H1 (cell line): ENCODE data around the gene FIZ1. TPM values are rescaled to one million over a fixed set of nuclear protein-coding genes. Genes with fewer than 3 reads are reported as not detected.

ENCODE experiments used
- CTCF ChIA-PET: fragments of 300-600 bp; sonication (Branson Sonifier 250); formaldehyde crosslinking; loops from one replicate; lab custom pipeline; 2021; ENCODE audit not compliant: partially characterized antibody; lab: Charles Lee
- POLR2A ChIA-PET: fragments of 300-600 bp; sonication (Branson Sonifier 250); formaldehyde crosslinking; loops from one replicate; lab custom pipeline; 2021; ENCODE audit warnings: inconsistent platforms; ENCODE audit not compliant: partially characterized antibody; lab: Charles Lee
- DNase-seq, 2 experiments: peaks; one replicate each; pipeline versions ENCODE4 v3.0.0 to v3.0.0-alpha.2; 2010 to 2022; ENCODE audit warnings: low spot score in 2 of 2, low read depth in 1 of 2, mixed read lengths in 1 of 2
- FAIRE-seq: peaks from 2 replicates; lab custom pipeline; 2011; peaks lifted over from hg19 to GRCh38; lab: Jason Lieb, UNC
- H2AFZ ChIP-seq: 2 replicates; pipeline ENCODE4 v1.8.1; 2012; ENCODE audit warnings: low read length, inconsistent platforms
- H2AK5ac ChIP-seq: 2 replicates; pipeline ENCODE4 v1.6.1; 2013; ENCODE audit warnings: low read depth, low read length
- H2BK120ac ChIP-seq: replicated peaks from 2 replicates; pipeline ENCODE3; 2013; ENCODE audit warnings: low read depth, low read length, inconsistent platforms
- H2BK12ac ChIP-seq: 2 replicates; pipeline ENCODE4 v1.6.1; 2013; ENCODE audit warnings: low read depth, low read length
- H2BK15ac ChIP-seq: 2 replicates; pipeline ENCODE4 v1.6.1; 2013; ENCODE audit warnings: low read length
- H2BK20ac ChIP-seq: 2 replicates; pipeline ENCODE4 v1.6.1; 2013; ENCODE audit warnings: low read length
- H2BK5ac ChIP-seq: 2 replicates; pipeline ENCODE4 v1.6.1; 2013; ENCODE audit warnings: low read depth, low read length
- H3K14ac ChIP-seq: 2 replicates; pipeline ENCODE4 v1.6.1; 2013; ENCODE audit warnings: inconsistent platforms; ENCODE audit not compliant: insufficient read length
- H3K18ac ChIP-seq: 2 replicates; pipeline ENCODE4 v1.6.1; 2013; ENCODE audit warnings: low read length; ENCODE audit errors: extremely low read depth
- H3K23ac ChIP-seq: 2 replicates; pipeline ENCODE4 v1.6.1; 2013; ENCODE audit warnings: inconsistent platforms; ENCODE audit not compliant: insufficient read length
- H3K23me2 ChIP-seq: 2 replicates; pipeline ENCODE4 v1.6.1; 2013; ENCODE audit warnings: low read depth, low read length
- H3K27ac ChIP-seq: 2 replicates; pipeline ENCODE4 v1.6.1; 2011; ENCODE audit warnings: low read depth, low read length, inconsistent platforms
- H3K27me3 ChIP-seq, 4 experiments: replicated peaks in 1 of 4; 1 replicate in 1 of 4; 2 replicates in 3 of 4; pipeline versions ENCODE4 v1.6.1 to v1.8.1; 2011 to 2013; ENCODE audit warnings: low read length in 3 of 4, mild to moderate bottlenecking in 3 of 4, inconsistent platforms in 2 of 4, mixed read lengths in 2 of 4, moderate library complexity in 1 of 4; ENCODE audit not compliant: control insufficient read depth in 3 of 4, insufficient read depth in 3 of 4; ENCODE audit errors: extremely low read depth in 1 of 4
- H3K36me3 ChIP-seq, 4 experiments: 2 replicates each; pipeline versions ENCODE4 v1.6.1 to v1.8.1; 2011 to 2013; ENCODE audit warnings: mild to moderate bottlenecking in 4 of 4, low read length in 3 of 4, moderate library complexity in 2 of 4, control low read depth in 1 of 4, inconsistent platforms in 1 of 4; ENCODE audit not compliant: insufficient read depth in 4 of 4, control insufficient read depth in 2 of 4
- H3K4ac ChIP-seq: replicated peaks from 2 replicates; pipeline ENCODE3; 2013; ENCODE audit warnings: low read length, low read depth, mixed read lengths, inconsistent platforms; ENCODE audit not compliant: insufficient read length
- H3K4me1 ChIP-seq, 4 experiments: replicated peaks in 1 of 4; 1 replicate in 1 of 4; 2 replicates in 3 of 4; pipeline versions ENCODE4 v1.6.1 to v1.8.1; 2011 to 2013; ENCODE audit warnings: low read length in 3 of 4, inconsistent platforms in 2 of 4, mixed read lengths in 1 of 4; ENCODE audit not compliant: insufficient read depth in 4 of 4, control insufficient read depth in 3 of 4
- H3K4me2 ChIP-seq, 2 experiments: 2 replicates each; pipeline versions ENCODE4 v1.6.1 to v1.8.1; 2011 to 2013; ENCODE audit warnings: low read depth in 2 of 2, low read length in 2 of 2, control low read depth in 1 of 2, inconsistent platforms in 1 of 2, mild to moderate bottlenecking in 1 of 2; ENCODE audit not compliant: insufficient read depth in 1 of 2
- H3K4me3 ChIP-seq, 4 experiments: fragments of 200-600, 300-600 bp in 1 of 4; sonication (generic), shearing (Covaris generic), sonication (Bioruptor Twin) in 1 of 4; 2 replicates each; pipeline versions ENCODE4 v1.5.1 to v1.8.1; 2011 to 2016; ENCODE audit warnings: low read length in 4 of 4, low read depth in 3 of 4, control low read depth in 2 of 4, inconsistent platforms in 2 of 4, mild to moderate bottlenecking in 2 of 4, mixed read lengths in 1 of 4, moderate library complexity in 1 of 4; ENCODE audit not compliant: insufficient read depth in 2 of 4; ENCODE audit errors: extremely low read depth in 1 of 4
- H3K56ac ChIP-seq: replicated peaks from 2 replicates; pipeline ENCODE3; 2013; ENCODE audit warnings: low read depth, mild to moderate bottlenecking, mixed read lengths, low read length, inconsistent platforms; ENCODE audit not compliant: insufficient read length
- H3K79me1 ChIP-seq: 2 replicates; pipeline ENCODE4 v1.6.1; 2013; ENCODE audit warnings: low read depth, low read length, control low read depth
- H3K79me2 ChIP-seq, 2 experiments: 2 replicates each; pipeline versions ENCODE4 v1.6.1 to v1.8.1; 2012 to 2013; ENCODE audit warnings: low read length in 2 of 2, mild to moderate bottlenecking in 2 of 2, inconsistent platforms in 1 of 2; ENCODE audit not compliant: insufficient read depth in 2 of 2, control insufficient read depth in 1 of 2
- H3K9ac ChIP-seq, 4 experiments: replicated peaks in 1 of 4; 1 replicate in 1 of 4; 2 replicates in 3 of 4; pipeline versions ENCODE4 v1.6.1 to v1.8.1; 2011 to 2013; ENCODE audit warnings: low read depth in 3 of 4, low read length in 3 of 4, control low read depth in 2 of 4, mild to moderate bottlenecking in 2 of 4, moderate library complexity in 2 of 4, inconsistent platforms in 1 of 4; ENCODE audit errors: extremely low read depth in 1 of 4
- H3K9me3 ChIP-seq, 2 experiments: 2 replicates each; pipeline versions ENCODE4 v1.6.1 to v1.8.1; 2012 to 2013; ENCODE audit warnings: mild to moderate bottlenecking in 2 of 2, moderate library complexity in 2 of 2, control low read depth in 1 of 2, inconsistent platforms in 1 of 2, low read depth in 1 of 2, low read length in 1 of 2, mixed read lengths in 1 of 2; ENCODE audit not compliant: insufficient read depth in 2 of 2
- H4K20me1 ChIP-seq, 2 experiments: replicated peaks in 1 of 2; 2 replicates each; pipeline versions ENCODE3 to v1.8.1; 2011 to 2013; ENCODE audit warnings: inconsistent platforms in 2 of 2, low read length in 2 of 2, mild to moderate bottlenecking in 1 of 2; ENCODE audit not compliant: insufficient read depth in 2 of 2, control insufficient read depth in 1 of 2
- H4K5ac ChIP-seq: 2 replicates; pipeline ENCODE4 v1.6.1; 2013; ENCODE audit warnings: low read length, low read depth, mixed read lengths, inconsistent platforms; ENCODE audit not compliant: insufficient read length
- H4K8ac ChIP-seq: 2 replicates; pipeline ENCODE4 v1.8.0; 2013; ENCODE audit warnings: mild to moderate bottlenecking, moderate library complexity, low read length, inconsistent platforms; ENCODE audit not compliant: insufficient read depth; ENCODE audit errors: extremely low read depth
- H4K91ac ChIP-seq: replicated peaks from 2 replicates; pipeline ENCODE3; 2013; ENCODE audit warnings: low read length, mixed read lengths, inconsistent platforms; ENCODE audit not compliant: insufficient read length
- EZH2 ChIP-seq: fragments of 200-600 bp; sonication (generic); IDR thresholded peaks from 2 replicates; pipeline ENCODE4 v1.7.1; 2012; ENCODE audit warnings: low read depth, mild to moderate bottlenecking, moderate library complexity, low read length, inconsistent platforms; ENCODE audit not compliant: severe bottlenecking
- SUZ12 ChIP-seq: fragments of 200-600 bp; sonication (generic); IDR thresholded peaks from 2 replicates; pipeline ENCODE4 v1.6.1; 2012; ENCODE audit warnings: mild to moderate bottlenecking, inconsistent platforms, low read length, moderate library complexity, mixed read lengths
- WGBS, 2 experiments: shearing (Covaris generic) in 1 of 2; methylation state at CpG; one replicate each; pipeline versions ENCODE4 v1.1.6 to v1.1.7; 2013 to 2015; ENCODE audit warnings: low lambda C conversion rate in 2 of 2, mixed read lengths in 2 of 2, inconsistent platforms in 1 of 2, low coverage in 1 of 2, missing lambda C conversion rate in 1 of 2; ENCODE audit not compliant: insufficient replicate concordance in 2 of 2, insufficient coverage in 1 of 2, insufficient read length in 1 of 2; ENCODE audit errors: extremely low coverage in 1 of 2, missing lambda C conversion rate in 1 of 2; 5-methylcytosine and 5-hydroxymethylcytosine counted together
- polyA plus RNA-seq, 7 experiments: library from polyadenylated mRNA; depleted of rRNA in 3 of 7; stranded (reverse) in 5 of 7; unstranded in 2 of 7; fragments of >200 nt in 5 of 7; fragments of 200-250 nt in 2 of 7; gene quantifications; 1 replicate in 5 of 7; 2 replicates in 1 of 7; 4 replicates in 1 of 7; pipeline versions ENCODE4 v1.2.1 to v1.2.3, GENCODE V29; 2011 to 2013; ENCODE audit warnings: missing spikeins in 2 of 7, mixed read lengths in 2 of 7
- total RNA-seq: library from RNA; stranded (reverse); fragmentation: NEBNext Ultra II Directional; extraction: Animal tissue kit (Norgen Biotek cat#: 25700); gene quantifications from 2 replicates; pipeline ENCODE4 v1.2.1, GENCODE V29; 2021

The FIZ1 gene
- total and polyA plus RNA-seq, 2 of the 8 experiments (the other 6 are each of a cell fraction or from before 2014, with no cell fraction given), result 9.1 to 18.5 TPM

DNA sequence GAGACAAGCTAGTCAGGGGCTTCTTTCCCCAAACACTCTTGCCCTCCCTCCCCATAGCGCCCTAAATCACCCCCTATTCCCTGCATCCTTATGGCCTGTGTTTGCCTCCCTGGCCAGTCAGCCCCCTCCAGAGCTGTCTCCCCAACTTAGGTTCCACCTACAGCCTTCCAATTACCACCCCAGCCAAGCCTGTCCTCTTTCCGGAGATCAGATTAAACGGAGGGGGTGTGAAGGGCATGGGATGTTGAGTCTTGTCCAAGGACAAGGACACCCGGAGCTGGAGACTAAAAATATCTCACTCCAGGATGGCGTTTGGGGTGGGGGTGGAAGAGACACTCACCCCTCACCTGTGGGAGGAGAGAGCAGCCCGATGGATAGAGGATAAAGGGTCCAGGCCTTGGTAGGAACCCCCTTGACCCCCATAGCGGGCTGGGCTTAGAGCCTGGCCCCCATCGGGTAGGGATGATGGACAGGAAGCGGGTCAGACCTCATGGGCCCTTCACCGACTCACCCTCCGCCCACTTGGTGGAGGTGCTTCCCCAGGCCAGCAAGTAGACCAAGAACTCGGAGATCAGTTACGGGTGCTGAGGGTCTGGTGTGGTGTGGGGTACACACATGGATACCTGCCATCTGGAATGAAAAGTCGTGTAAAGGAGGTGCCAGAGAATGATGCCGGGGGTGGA, 12.1 kb upstream of the FIZ1 start:
- no peak overlapping the region for H3K4ac ChIP-seq
- H3K56ac ChIP-seq, result no peak overlapping the region
- CTCF ChIA-PET, result interaction anchor here (1.3 to 1.5 kb wide), 2 partner anchors 22 to 92 kb away, joined by 3 read pairs; no protein-coding TSS in a partner anchor
- WGBS, 2 experiments, result 86% methylated on average over 15 of the region's 15 CpGs; no CpG with 5 or more reads in 1 of the 2 experiments
- no peak overlapping the region for H2AK5ac ChIP-seq
- no peak overlapping the region for H4K8ac ChIP-seq
- no peak for TF ChIP-seq SUZ12
- no peak for TF ChIP-seq EZH2
- TF ChIP-seq, all 59 proteins: peak for 0
- no peak overlapping the region for H2BK5ac ChIP-seq
- peaks cover 6 to 31% of the 10 kb centered on the region in 2 experiments for H4K20me1 ChIP-seq
- no peak overlapping the region for H2BK20ac ChIP-seq
- no peak overlapping the region for H3K27ac ChIP-seq
- H3K79me1 ChIP-seq, result peaks cover 4% of the 10 kb centered on the region; the same call in 1 of the 2 replicates
- no peak overlapping the region for H3K18ac ChIP-seq
- H3K14ac ChIP-seq, result no peak overlapping the region
- no peak overlapping the region for H4K91ac ChIP-seq
- H3K23me2 ChIP-seq, result peaks cover under 1% of the 10 kb centered on the region; the same call in 1 of the 2 replicates
- H2BK15ac ChIP-seq, result no peak overlapping the region
- H2BK120ac ChIP-seq, result no peak overlapping the region
- peaks cover 0 to 28% (median 1%) of the 10 kb centered on the region in 4 experiments; a peak in 4 of 8 replicates for H3K36me3 ChIP-seq
- FAIRE-seq, result no peak
- no peak overlapping the region for H2AFZ ChIP-seq
- H3K27me3 ChIP-seq, result no peaks in the 10 kb centered on the region
- H3K23ac ChIP-seq, result no peak overlapping the region
- no peak overlapping the region for H3K9ac ChIP-seq
- peaks cover 0 to 3% (median 1%) of the 10 kb centered on the region in 4 experiments; a peak in 4 of 7 replicates for H3K4me1 ChIP-seq
- no peak overlapping the region for H3K4me2 ChIP-seq
- POLR2A ChIA-PET, result interaction anchor here (1.1 to 4.3 kb wide), 4 partner anchors 9 to 52 kb away, joined by 3 to 32 read pairs (median 3); partner anchors contain the start of genes FIZ1 and ZNF784
- no peaks in the 10 kb centered on the region; a peak in 1 of 4 replicates for H3K9me3 ChIP-seq
- H2BK12ac ChIP-seq, result no peak overlapping the region
- DNase-seq, result no peak
- H3K79me2 ChIP-seq, result peaks cover 0 to 7% of the 10 kb centered on the region in 2 experiments; a peak in 1 of 4 replicates
- no peak overlapping the region for H3K4me3 ChIP-seq
- H4K5ac ChIP-seq, result no peak overlapping the region
